LNCAP (cell line): ENCODE data around the gene MRPL52.

Source experiments
- TF ChIP-seq, protein P1 (sequence below): fragments of 450-650 bp; IDR thresholded peaks from 2 replicates; pipeline ENCODE4 v1.5.1; 2017; ENCODE audit warnings: mild to moderate bottlenecking

The MRPL52 gene

DNA sequence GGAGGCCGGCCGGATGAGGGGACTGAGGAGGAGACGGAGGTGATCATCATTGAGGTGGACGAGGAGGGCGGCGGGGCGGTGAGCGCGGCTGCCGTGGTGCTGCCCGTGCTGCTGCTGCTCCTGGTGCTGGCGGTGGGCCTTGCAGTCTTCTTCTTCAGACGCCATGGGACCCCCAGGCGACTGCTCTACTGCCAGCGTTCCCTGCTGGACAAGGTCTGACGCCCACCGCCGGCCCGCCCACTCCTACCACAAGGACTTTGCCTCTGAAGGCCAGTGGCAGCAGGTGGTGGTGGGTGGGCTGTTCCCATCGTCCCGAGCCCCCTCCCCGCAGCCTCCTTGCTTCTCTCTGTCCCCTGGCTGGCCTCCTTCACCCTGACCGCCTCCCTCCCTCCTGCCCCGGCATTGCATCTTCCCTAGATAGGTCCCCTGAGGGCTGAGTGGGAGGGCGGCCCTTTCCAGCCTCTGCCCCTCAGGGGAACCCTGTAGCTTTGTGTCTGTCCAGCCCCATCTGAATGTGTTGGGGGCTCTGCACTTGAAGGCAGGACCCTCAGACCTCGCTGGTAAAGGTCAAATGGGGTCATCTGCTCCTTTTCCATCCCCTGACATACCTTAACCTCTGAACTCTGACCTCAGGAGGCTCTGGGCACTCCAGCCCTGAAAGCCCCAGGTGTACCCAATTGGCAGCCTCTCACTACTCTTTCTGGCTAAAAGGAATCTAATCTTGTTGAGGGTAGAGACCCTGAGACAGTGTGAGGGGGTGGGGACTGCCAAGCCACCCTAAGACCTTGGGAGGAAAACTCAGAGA is 16.3 kb downstream of the MRPL52 start:
- TF ChIP-seq, protein P1, sequence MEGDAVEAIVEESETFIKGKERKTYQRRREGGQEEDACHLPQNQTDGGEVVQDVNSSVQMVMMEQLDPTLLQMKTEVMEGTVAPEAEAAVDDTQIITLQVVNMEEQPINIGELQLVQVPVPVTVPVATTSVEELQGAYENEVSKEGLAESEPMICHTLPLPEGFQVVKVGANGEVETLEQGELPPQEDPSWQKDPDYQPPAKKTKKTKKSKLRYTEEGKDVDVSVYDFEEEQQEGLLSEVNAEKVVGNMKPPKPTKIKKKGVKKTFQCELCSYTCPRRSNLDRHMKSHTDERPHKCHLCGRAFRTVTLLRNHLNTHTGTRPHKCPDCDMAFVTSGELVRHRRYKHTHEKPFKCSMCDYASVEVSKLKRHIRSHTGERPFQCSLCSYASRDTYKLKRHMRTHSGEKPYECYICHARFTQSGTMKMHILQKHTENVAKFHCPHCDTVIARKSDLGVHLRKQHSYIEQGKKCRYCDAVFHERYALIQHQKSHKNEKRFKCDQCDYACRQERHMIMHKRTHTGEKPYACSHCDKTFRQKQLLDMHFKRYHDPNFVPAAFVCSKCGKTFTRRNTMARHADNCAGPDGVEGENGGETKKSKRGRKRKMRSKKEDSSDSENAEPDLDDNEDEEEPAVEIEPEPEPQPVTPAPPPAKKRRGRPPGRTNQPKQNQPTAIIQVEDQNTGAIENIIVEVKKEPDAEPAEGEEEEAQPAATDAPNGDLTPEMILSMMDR, result no peak

DNA sequence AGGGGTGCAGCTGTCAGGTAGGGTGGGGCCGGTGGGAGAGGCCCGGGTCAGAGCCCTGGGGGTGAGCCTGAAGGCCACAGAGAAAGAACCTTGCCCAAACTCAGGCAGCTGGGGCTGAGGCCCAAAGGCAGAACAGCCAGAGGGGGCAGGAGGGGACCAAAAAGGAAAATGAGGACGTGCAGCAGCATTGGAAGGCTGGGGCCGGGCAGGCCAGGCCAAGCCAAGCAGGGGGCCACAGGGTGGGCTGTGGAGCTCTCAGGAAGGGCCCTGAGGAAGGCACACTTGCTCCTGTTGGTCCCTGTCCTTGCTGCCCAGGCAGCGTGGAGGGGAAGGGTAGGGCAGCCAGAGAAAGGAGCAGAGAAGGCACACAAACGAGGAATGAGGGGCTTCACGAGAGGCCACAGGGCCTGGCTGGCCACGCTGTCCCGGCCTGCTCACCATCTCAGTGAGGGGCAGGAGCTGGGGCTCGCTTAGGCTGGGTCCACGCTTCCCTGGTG is 17.2 kb downstream of the MRPL52 start:
- TF ChIP-seq, protein P1, result no peak

- TF ChIP-seq, protein P1, result no peak
These were observed 18.1 kb downstream of the MRPL52 start for GRCh38 chr14:22847661-22848341.

DNA sequence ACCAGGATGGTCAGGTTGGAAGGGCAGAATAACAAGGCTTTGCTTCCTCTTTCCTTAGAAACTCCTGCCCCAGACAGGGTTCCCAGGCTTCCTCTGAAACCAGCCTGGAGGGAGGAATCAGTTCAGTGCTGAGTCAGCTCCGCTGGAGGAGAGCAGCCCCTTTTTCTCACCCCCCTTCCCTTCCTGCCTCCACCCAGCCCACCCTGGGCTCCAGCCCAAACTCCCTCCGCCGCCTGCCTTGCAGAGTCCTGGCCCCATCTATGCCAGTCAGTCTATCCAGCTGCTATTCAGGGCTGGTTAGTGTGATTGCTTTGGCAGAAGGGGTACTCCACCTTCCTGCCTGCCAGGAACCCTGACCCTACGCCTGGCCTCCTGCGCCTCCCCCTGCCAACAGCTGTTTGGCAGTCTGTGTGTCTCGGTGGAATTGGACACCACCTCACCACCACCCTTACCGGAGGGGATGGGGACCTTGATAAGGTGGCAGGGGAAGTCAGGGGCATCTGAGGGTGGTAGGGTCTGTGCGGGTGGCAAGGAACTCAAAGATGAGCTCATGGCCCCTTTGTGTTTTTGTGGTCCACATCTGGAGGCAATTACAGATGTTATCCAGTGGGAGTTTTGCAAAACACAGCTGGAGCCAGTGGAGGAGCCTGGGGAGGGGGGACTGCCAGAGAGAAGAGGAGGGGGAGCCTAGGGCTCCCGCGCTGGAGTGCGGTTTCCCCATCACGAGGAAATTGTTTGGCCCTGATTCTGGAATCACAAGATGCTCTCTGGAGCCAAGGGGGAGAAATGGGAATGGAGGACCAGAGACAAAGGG is 18.9 kb downstream of the MRPL52 start:
- TF ChIP-seq, protein P1, result no peak

- TF ChIP-seq, protein P1, result no peak
These were observed 19.6 kb downstream of the MRPL52 start for GRCh38 chr14:22849212-22849819.

DNA sequence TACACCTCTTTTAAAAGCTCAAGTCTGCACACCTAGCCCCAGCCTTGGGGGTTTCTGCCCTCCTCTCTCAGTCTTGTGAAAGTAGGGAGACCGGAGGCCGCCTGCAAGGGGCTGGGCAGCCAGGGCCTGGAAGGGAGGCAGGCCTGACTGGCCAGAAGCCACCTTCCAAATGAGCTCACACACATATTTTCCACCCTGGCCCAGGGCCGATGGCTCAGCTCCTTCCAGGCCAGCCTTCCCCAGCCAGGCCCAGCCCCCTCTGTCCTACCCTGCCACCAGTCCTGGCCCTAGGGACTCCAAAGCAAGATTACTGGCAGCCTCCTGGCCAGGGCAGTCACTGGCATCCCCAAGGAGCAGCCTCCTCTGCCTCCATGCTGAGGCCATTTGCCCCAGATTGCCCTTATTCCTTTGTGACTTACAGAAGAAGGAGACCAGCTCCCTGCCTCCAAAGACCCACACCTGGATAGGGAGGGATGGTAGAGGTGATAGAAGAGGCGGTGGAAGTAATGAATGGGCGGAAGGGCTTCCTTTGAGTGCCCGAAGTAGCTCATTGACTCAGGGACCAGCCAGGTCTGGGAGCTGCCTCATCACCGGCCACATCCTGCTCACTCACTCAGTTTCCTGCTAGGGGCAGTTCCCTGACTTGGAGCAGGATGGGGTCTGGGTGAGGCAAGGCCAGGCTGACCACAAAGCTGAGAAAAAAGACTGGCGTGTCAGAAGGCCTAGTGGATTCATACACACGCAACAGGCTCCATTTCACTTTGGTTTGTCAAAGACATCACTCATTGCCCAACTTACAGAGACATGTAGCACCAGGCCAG is 21.5 kb downstream of the MRPL52 start:
- TF ChIP-seq, protein P1, result no peak
